Uterus (tissue), 4 donors: ENCODE results near the gene WAC. TPM values are rescaled to one million over a fixed set of nuclear protein-coding genes. Genes with fewer than 3 reads are reported as not detected.
"Not testable (repeated sequence)": the region's sequence is repeated elsewhere in the genome, so short reads cannot be mapped to it uniquely, and the experiment has no call there.

Source experiments
- DNase-seq, 2 donors: peaks; one replicate each; pipeline ENCODE4 v3.0.0-alpha.2; 2019 to 2020
- H3K27ac ChIP-seq, 2 donors: fragments of 200-600 bp; sonication (generic); 1 replicate in 1 of 2; 2 replicates in 1 of 2; pipeline ENCODE4 v1.5.1; 2016 to 2018
- H3K27me3 ChIP-seq, 2 donors: fragments of 200-600 bp; sonication (generic); one replicate each; pipeline ENCODE4 v1.5.1; 2018 to 2019; ENCODE audit warnings: control low read depth in 1 of 2
- H3K36me3 ChIP-seq, 2 donors: fragments of 200-600 bp; sonication (generic); one replicate each; pipeline ENCODE4 v1.5.1; 2019; ENCODE audit warnings: control low read depth in 1 of 2
- H3K4me1 ChIP-seq, 2 donors: fragments of 200-600 bp; sonication (generic); one replicate each; pipeline ENCODE4 v1.5.1; 2018 to 2019; ENCODE audit warnings: control low read depth in 1 of 2
- H3K4me3 ChIP-seq, 2 donors: fragments of 200-600 bp; sonication (generic); 1 replicate in 1 of 2; 2 replicates in 1 of 2; pipeline ENCODE4 v1.5.1; 2018 to 2019; ENCODE audit warnings: mild to moderate bottlenecking in 1 of 2
- H3K9me3 ChIP-seq, 2 donors: fragments of 200-600 bp; sonication (generic); one replicate each; pipeline ENCODE4 v1.5.1; 2019; ENCODE audit warnings: control low read depth in 1 of 2
- CTCF ChIP-seq, 4 experiments: fragments of 200-600 bp in 2 of 4; fragments of 450-650 bp in 2 of 4; sonication (generic) in 2 of 4; IDR thresholded peaks; one replicate each; pipeline ENCODE4 v1.5.1; 2016 to 2019; ENCODE audit warnings: antibody characterized with exemption in 4 of 4, mild to moderate bottlenecking in 2 of 4, moderate library complexity in 1 of 4
- POLR2A ChIP-seq, 2 donors: fragments of 450-650 bp; IDR thresholded peaks; one replicate each; pipeline ENCODE4 v1.6.1; 2016; ENCODE audit warnings: antibody characterized with exemption in 2 of 2, mild to moderate bottlenecking in 1 of 2, moderate library complexity in 1 of 2
- intact Hi-C: fragments of 100-400 bp; cut with DNase I; formaldehyde crosslinking; loops from one replicate; pipeline ENCODE4 v1.15.1; 2023; ENCODE audit warnings: low total_unique reads
- total RNA-seq, 4 donors: library from RNA; depleted of rRNA in 3 of 4; stranded (reverse); fragments of >200 nt in 3 of 4; gene quantifications; one replicate each; pipeline versions ENCODE4 v1.1.0 to v1.2.4, GENCODE V29; 2014 to 2023
- donor health status: DM: yes; HTN: yes; CAD: no.

WAC gene
- total RNA-seq, 4 donors from 2014 or later: 54.4 to 175 (median 90.4) TPM

- intact Hi-C loops: no loop called here
- DNase-seq: no peak
- Histone ChIP-seq H3K9me3 (no peaks in the 10 kb centered on the region), H3K36me3 (no peaks in the 10 kb centered on the region), H3K4me1 (no peaks in the 10 kb centered on the region), H3K27me3 (no peaks in the 10 kb centered on the region), H3K4me3 (no peak overlapping the region), H3K27ac (no peak overlapping the region)
- TF ChIP-seq CTCF (IDR thresholded peaks at IDR 0.05) (no peak), POLR2A (IDR thresholded peaks at IDR 0.05) (no peak)
Measured at GRCh38 chr10:28495084-28495483, 37.8 kb upstream of the WAC start.

GRCh38 chr10:28496017-28496416, 36.9 kb upstream of the WAC start:
- DNase-seq: no peak
- Histone ChIP-seq H3K9me3 (no peaks in the 10 kb centered on the region), H3K4me3 (no peak overlapping the region), H3K36me3 (no peaks in the 10 kb centered on the region), H3K27me3 (no peaks in the 10 kb centered on the region), H3K27ac (no peak overlapping the region), H3K4me1 (no peaks in the 10 kb centered on the region)
- TF ChIP-seq POLR2A (IDR thresholded peaks at IDR 0.05) (no peak), CTCF (IDR thresholded peaks at IDR 0.05) (no peak)
- intact Hi-C loops: no loop called here

GRCh38 chr10:28496481-28496961, 36.4 kb upstream of the WAC start:
- Histone ChIP-seq H3K4me1 (no peaks in the 10 kb centered on the region), H3K36me3 (no peaks in the 10 kb centered on the region), H3K27me3 (no peaks in the 10 kb centered on the region), H3K27ac (no peak overlapping the region), H3K4me3 (no peak overlapping the region), H3K9me3 (no peaks in the 10 kb centered on the region)
- TF ChIP-seq POLR2A (IDR thresholded peaks at IDR 0.05) (no peak), CTCF (IDR thresholded peaks at IDR 0.05) (no peak)
- no peak for DNase-seq
- intact Hi-C loops: no loop called here

GRCh38 chr10:28497313-28498126, 35.4 kb upstream of the WAC start:
- Histone ChIP-seq H3K27ac (no peak overlapping the region), H3K27me3 (no peaks in the 10 kb centered on the region), H3K4me3 (no peak overlapping the region), H3K9me3 (no peaks in the 10 kb centered on the region), H3K4me1 (no peaks in the 10 kb centered on the region), H3K36me3 (no peaks in the 10 kb centered on the region)
- TF ChIP-seq POLR2A (IDR thresholded peaks at IDR 0.05) (no peak), CTCF (IDR thresholded peaks at IDR 0.05) (no peak)
- DNase-seq: no peak
- intact Hi-C loops: no loop called here

- intact Hi-C loops, H3K27me3 ChIP-seq, H3K36me3 ChIP-seq, H3K27ac ChIP-seq, H3K4me3 ChIP-seq, H3K9me3 ChIP-seq, DNase-seq, H3K4me1 ChIP-seq: not testable (repeated sequence)
Measured at GRCh38 chr10:28500203-28500602, 32.7 kb upstream of the WAC start.
